ENCODE data around the gene SLC17A9.

SLC17A9 gene

GRCh38 chr20:62984666-62985443 is 32.3 kb downstream of the SLC17A9 start:
- DNase-seq, result no peak

- no peak for DNase-seq
Observed at GRCh38 chr20:62985444-62985778, 32.9 kb downstream of the SLC17A9 start.

- no peak for DNase-seq
Observed at GRCh38 chr20:62986257-62986800, 33.8 kb downstream of the SLC17A9 start.

- DNase-seq, result no peak
Observed at GRCh38 chr20:62987114-62987513, 34.6 kb downstream of the SLC17A9 start.

DNA sequence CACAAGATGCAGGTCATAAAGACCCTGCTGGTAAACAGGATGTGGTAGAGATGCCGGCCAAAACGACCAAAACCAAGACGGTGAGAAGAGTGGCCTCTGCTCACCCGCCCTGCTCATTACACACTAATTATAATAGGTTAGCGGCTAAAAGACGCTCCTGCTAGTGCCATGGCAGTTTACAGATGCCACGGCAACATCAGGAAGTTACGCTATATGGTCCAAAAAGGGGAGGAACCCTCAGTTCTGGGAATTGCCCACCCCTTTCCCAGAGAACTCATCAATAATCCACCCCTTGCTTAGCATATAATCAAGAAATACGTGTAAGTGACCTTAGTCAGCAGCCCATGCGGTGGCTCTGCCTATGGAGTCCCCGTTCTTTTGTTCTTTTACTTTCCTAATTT is 36.7 kb downstream of the SLC17A9 start:
- DNase-seq, result no peak

GRCh38 chr20:62990306-62990825 is 37.9 kb downstream of the SLC17A9 start:
- DNase-seq, result no peak

- DNase-seq, result no peak
Observed at GRCh38 chr20:62991196-62991807, 38.8 kb downstream of the SLC17A9 start.

DNA sequence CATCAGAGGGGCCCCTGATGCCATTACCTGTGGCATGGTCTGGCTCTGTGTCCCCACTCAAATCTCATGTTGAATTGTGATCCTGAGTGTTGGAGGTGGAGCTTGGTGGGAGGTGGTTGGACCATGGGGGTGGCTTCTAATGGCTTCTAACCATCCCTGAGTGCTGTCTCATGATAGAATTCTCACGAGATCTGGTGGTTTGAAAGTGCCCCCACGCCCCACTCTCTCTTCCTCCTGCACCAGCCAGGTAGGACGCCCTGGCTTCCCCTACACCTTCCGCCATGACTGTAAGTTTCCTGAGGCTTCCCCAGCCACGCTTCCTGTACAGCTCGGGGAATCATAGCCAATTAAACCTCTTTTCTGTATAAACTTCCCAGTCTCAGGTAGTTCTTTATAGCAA is 39.4 kb downstream of the SLC17A9 start:
- DNase-seq, result no peak

- no peak for DNase-seq
Observed at GRCh38 chr20:62993856-62994494, 41.5 kb downstream of the SLC17A9 start.

- no peak for DNase-seq
Observed at GRCh38 chr20:62994869-62995281, 42.4 kb downstream of the SLC17A9 start.

DNA sequence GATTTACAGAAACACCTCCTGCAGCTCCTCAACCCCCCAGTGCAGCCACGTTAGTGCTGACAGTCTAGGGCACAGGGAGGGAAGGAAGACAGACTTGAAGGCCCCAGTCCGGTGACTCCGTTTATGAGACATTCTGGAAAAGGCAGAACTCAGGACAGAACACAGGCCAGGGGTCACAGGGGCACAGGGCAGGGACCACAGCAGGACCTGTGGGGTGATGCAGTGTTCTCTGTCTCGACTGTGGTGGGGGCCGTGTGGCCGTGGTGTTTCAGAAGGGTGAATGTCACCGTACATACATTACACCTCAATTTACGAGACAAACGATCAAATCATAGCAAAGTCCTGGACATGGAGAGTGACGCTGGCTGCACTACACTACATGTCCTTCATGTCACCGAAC is 43.0 kb downstream of the SLC17A9 start:
- no peak for DNase-seq

DNA sequence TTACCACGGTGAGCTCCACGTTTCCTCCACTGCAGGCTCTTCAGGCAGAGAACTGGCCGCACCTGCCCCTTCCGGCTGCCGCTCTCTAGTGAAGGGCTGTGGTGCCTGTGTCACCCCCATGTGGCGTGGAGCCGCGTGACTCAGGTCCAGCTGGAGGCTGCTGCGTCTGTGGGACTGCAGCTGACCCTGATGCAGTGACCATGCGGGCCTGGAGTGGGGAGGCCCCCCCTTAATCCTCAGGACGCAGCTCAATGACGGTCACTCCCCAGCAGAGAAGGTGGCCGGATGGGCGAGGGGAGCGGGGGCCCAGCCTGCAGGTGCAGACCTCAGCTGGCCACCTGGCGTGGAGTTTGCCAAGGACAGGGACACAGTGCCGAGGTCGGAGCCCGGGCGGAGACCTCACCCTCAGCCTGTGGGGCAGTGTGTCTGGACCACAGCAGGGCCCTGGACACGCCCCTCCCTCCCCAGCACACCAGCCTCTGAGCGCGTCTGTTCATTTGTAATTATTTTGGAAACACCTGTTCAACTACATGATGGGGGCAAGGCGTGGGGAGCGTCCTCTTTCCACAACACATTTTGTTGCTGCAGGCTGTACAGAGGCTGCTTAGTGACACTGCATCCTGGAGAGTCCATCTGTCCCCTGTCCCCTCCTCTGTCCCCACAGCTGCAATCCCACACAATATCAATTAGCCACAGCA is 43.5 kb downstream of the SLC17A9 start:
- no peak for DNase-seq

DNA sequence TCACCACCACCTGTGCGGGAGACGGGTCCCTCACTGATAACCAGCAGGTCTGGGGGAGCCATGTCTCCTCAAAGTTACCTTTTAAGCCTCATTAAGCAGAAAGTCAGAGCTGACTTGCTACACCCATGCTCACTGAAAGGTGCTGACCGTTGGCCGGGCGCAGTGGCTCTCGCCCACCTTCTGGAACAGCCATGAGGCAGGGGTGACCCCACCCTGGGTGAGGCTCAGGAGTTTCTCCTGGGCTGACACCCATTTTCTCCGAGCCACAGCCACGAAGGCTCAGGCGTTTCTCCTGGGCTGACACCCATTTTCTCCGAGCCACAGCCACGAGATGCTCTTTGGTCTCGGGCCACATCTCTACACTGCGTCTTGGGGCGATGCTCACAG is 44.1 kb downstream of the SLC17A9 start:
- DNase-seq, result no peak

- DNase-seq, result no peak
Observed at GRCh38 chr20:62997417-62998035, 45.0 kb downstream of the SLC17A9 start.

DNA sequence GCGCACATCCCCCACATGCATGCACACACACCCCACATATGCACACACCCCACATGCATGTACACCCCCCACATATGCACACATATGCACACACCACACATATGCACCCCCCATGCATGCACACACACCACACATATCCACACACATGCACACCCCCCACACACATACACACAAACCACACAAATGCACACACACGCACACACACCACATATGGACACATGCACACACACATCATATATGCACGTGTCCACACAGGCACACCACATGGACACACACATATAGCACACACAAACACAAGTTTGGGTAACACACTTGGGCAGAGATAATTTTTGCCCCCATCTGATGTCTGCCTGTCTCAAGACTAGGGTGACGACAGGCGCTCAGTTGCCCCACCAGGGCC is 45.9 kb downstream of the SLC17A9 start:
- no peak for DNase-seq

DNA sequence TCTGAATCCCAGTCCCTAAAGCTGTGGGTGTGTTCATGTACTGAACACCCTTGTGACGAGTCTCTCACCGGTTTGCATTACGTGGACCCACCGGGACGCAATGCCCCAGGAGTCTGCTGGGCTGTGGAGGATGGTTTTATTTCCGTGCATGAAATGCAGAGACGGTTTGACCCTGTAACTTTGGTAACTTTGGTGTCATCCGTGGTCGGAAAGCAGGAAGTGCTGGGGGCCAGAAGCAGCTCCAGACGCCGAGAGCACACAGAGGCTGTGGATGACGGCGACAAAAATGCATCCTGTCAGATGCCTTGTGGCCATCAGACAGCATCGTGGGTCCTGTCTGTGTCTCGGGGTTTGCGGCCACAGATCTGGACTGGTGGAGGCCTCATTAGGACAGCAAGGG is 47.1 kb downstream of the SLC17A9 start:
- DNase-seq, result no peak

DNA sequence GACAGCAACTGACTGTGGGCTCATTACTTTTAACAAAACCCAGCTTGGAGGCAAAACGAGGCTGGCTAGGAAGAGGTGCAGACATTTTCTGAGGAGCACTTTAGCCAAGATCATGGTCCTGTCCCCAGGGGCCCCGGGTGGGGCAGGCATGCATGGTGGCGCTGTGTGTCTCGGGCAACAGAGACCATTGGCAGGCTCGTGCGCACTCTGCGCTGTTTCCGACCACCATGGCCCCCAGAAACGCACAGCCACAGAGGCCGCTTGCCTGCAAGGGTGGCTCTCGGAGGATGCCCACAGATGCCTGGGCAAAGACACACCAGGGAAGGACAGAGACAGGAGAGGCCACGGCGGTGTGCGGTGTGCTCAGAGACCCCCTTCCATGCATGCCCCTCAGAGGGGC is 47.5 kb downstream of the SLC17A9 start:
- DNase-seq, result no peak

DNA sequence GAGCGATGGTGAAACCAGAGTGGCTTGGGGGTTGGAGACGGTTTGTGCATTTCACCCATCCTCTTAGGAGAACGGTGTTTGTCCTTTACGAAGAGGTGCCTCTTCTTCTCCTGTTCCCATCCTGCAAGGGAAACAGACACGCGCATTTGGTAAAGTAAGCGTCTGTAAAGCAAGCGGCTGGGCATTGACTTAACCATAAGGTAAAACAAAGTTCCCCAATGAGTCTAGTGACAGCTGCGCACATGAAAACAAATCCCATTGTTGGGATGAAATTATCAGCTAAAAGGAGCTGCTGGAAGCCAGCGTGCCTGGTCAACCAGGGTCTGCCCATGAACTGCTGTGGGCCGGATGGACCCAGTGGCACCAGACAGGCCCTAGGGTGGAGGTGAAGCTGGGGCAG is 48.4 kb downstream of the SLC17A9 start:
- no peak for DNase-seq

- no peak for DNase-seq
Observed at GRCh38 chr20:63002511-63002910, 50.0 kb downstream of the SLC17A9 start.

GRCh38 chr20:63003546-63003945 is 51.0 kb downstream of the SLC17A9 start:
- DNase-seq, result no peak

DNA sequence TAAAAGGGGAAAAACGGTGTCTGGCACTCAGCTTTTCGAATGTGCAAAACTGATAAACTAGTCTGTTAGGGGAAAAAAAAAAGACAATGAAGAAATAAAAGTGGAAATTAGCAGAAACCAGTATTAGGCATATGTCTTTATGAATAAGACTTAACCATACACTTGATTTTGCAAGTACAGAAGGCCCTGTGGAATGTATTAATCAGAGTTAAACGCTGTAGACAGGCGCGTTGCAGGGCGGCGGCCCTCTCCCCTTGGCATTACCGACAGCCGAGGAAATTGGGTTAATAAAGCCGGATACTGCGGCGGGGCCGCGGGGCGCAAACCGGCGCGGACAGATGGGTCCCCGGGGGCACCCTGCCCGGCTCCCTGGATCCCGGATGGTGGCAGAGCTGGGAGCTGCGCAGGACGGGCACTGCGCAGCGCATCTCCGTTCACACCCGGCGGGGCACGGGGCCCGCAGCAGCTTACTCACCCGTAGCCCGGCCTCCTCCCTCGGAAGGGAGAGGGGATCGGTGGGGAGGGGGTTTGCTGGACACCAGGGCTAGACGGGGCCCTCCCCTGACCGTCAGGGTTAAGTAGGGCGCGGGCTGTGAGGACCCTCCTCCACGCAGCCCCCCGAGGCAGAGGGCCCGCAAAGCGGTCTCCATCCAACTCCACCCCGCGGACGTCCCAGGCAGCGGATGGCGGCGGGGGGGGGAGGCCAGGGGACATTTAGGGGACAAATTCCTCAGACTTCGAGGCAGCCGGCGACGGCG is 52.3 kb downstream of the SLC17A9 start:
- DNase-seq, result no peak

GRCh38 chr20:63005365-63005861 is 52.9 kb downstream of the SLC17A9 start:
- DNase-seq, result no peak
